Fibroblast of the conjunctiva (primary cell): ENCODE data around the gene EGFL6.
"Not testable (repeated sequence)": the region's sequence is repeated elsewhere in the genome, so short reads cannot be mapped to it uniquely, and the experiment has no call there.

Experiments used
- DNase-seq: peaks from one replicate; pipeline ENCODE4 v3.0.0-alpha.2; 2010; ENCODE audit warnings: low read depth

EGFL6 gene

DNA sequence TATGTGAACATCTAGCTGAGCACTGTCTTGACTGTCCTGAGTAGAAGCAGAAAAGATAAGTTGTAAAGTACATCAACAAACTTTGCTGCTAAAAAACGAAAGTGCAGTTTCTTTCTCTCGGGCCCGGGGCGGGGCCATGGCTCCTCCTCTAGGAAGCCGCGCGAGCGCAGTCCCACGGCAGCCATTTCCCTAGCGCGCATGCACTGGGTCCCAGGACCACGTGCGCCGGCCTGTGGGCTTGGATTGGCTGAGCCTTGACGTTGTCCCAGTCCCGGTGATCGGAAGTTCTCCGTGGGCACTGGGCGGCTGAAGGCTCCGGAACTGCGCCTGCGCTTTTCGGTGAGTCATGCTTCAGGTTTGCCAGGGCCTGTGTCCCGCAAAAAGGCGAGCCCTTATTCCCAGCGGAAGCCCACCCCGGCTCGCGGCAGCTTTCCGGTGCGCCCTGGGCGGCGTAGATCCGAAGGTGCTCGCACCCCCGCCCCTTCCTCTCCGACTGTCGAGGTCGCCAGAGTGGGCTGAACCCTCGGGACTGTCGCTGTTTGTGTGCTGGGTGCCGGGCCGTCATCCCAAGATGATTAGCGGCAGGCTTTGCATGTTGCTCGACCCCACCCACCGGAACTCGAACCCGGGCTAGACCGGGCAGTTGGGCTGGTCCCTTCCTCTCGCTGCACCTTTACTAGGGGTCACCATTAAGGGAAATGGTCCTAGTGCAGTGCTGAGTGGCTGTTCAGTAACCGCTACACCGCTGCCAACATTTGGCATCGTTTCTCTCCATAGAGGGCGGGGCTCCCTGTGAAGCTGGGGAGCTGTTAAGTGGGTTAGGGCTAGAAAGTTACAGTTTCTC is 83.7 kb downstream of the EGFL6 start, which contains the start of gene TCEANC:
TSS of gene TCEANC (plus strand) at position 292 of the 844 bp plus-strand sequence. CDS start 9,368 bp downstream, outside the sequence.
- DNase-seq = peak; percentile 96

GRCh38 chrX:13654116-13654515 is 84.7 kb downstream of the EGFL6 start:
- no peak for DNase-seq

DNA sequence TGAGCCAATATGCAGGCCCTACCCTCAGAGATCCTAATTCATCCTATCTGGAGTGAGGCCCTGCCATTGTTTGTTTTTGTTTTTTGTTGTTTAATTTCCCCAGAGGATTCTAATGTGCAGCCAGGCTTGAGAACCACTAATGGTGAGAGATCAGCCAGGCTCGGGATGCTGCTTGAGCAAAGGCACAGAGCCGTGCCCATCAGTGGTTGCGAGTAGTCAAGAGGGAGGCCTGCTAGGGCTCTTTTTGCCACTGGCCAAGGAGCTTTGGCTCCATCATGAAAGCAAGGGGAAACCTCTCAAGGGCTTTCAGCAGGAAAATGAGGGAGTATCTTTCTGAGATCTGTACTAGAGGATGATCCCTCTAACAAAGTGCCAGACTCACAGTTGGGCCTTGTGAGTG is 86.3 kb downstream of the EGFL6 start:
- no peak for DNase-seq

GRCh38 chrX:13658602-13659001 is 89.2 kb downstream of the EGFL6 start:
- DNase-seq = peak; percentile 45

DNA sequence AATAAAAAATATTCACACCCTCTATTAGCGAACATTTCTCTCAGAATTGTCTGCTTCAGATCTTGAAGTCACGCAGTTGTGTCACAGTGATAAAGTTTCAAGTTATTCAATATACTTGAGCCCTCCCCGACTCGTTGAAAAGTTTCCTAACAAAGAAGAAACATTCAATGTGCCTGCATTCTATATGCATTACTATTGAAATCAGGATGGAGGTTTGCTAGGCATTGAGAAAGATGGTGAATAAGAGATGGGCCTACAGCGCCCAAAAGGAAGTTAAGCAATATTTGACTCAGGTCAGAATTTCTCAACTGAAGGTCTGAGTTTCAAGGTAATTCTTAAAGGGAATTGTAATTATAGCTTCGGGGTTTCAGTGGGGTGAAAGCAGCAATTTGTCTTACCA is 89.7 kb downstream of the EGFL6 start:
- no peak for DNase-seq

DNA sequence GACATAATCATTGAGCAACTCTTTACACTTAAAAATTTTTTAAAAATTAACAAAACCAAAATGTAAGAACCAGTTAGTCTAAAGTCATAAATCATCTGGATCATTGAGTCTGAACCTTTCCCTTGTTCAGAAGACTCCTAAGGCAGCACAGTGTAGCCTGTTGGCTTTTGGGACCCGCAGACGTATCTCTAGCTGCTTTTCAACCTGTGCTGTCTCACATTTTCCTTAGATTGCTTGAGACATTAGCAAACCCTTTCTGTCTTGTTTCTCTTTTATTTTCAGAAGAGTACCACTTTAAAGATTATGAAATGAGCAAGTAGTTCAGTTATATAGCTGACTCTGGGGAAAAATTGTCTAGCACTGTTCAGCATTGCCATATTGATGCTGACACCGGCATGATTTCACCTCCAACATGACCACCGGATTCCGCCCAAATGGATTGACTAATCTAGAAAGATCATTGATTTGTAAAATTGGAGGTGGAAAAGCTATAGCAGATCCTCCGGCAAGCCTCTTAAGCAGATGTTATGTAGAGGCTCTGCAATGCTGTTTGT is 92.4 kb downstream of the EGFL6 start:
- no peak for DNase-seq

- peak; percentile 29 for DNase-seq
Measured at GRCh38 chrX:13662355-13662791, 93.0 kb downstream of the EGFL6 start.

DNA sequence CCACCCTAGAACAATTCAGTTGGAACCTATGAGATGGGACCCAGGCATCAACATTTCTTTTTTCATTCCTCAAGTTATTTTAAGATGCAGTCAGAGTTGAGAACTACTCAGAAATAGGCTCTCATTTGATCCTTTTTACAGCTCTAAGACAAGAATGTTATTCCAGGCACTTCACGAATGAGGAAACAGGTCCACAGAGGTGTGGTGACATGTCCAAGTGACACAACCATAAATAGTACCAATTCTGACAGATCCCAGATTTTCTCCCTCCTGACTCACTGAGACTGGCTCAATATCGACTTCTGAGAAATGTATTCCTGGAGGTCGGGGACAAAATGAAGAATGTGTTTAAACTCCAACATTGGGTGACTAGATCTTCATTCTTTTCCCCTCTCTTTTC is 94.6 kb downstream of the EGFL6 start:
- DNase-seq = no peak

- no peak for DNase-seq
Measured at GRCh38 chrX:13666836-13667235, 97.4 kb downstream of the EGFL6 start.

DNA sequence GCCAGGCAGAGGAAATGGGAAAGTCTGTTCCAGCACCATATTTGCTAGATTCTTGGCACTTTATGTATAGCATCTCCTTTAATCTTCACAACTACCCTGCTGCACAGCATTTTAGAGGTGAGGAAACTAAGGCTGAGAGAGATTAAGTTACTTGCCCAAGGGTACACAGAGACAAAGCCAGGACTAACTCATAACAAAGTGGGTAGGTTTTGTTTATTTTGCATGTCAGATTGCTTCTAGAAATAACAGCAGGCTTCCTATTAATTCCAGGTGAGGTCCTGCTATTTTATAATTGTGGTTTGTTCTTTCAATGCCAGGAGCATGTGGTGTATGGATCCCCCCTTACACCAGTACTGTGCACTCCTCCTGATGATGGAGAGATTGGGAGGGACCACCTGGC is 98.5 kb downstream of the EGFL6 start:
- DNase-seq = no peak

- peak; percentile 82 for DNase-seq
Measured at GRCh38 chrX:13669246-13669737, 99.9 kb downstream of the EGFL6 start.

DNA sequence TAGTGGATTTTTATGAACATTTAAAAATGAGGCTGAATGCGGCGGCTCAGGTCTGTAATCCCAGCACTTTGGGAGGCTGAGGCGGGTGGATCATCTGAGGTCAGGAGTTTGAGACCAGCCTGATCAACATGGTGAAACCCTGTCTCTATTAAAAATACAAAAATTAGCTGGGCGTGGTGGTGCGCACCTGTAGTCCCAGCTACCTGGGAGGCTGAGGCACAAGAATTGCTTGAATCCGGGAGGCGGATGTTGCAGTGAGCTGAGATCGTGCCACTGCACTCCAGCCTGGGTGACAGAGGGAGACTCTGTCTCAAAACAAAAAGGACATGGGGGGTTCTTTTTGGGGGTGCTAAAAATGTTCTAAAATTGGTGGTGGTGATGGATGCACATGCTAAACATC is 100.4 kb downstream of the EGFL6 start:
- DNase-seq = not testable (repeated sequence)

- DNase-seq = no peak
Measured at GRCh38 chrX:13670197-13670596, 100.8 kb downstream of the EGFL6 start.

- DNase-seq = no peak
Measured at GRCh38 chrX:13673016-13673415, 103.6 kb downstream of the EGFL6 start.

DNA sequence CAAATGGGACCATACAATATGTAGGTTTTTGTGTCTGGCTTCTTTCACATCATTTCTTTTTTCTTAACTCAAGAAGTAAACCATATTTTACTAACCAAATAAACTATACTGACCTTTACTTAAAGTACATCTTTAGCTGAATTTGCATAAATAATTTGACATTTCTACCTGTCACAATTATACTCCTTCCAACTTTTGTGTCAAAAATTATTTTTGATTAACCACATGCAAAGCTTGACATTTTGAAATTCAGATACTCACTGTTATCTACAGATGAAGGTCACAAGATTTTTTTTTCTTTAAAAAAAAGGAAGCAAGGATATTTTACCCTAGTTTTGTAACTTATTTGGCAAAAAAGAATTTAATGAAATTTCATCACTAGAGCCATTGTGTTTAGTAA is 107.5 kb downstream of the EGFL6 start:
- DNase-seq = no peak

- DNase-seq = not testable (repeated sequence)
Measured at GRCh38 chrX:13679700-13680099, 110.3 kb downstream of the EGFL6 start.

- DNase-seq = no peak
Measured at GRCh38 chrX:13681595-13681994, 112.2 kb downstream of the EGFL6 start.
